Bronchial epithelial cell (primary cell): ENCODE data around the gene DBR1. TPM values are rescaled to one million over a fixed set of nuclear protein-coding genes. Genes with fewer than 3 reads are reported as not detected.

Experiments used
- DNase-seq: peaks from one replicate; pipeline ENCODE4 v3.0.0-alpha.2; 2010; ENCODE audit warnings: low read depth
- FAIRE-seq: peaks from 2 replicates; lab custom pipeline; 2011; peaks lifted over from hg19 to GRCh38; lab: Jason Lieb, UNC
- H3K27me3 ChIP-seq: 2 replicates; pipeline ENCODE4 v1.5.1; 2011; ENCODE audit warnings: low read length; ENCODE audit not compliant: control insufficient read depth, insufficient read depth
- H3K36me3 ChIP-seq: 2 replicates; pipeline ENCODE4 v1.5.1; 2011; ENCODE audit warnings: low read length; ENCODE audit not compliant: control insufficient read depth, insufficient read depth
- H3K4me3 ChIP-seq: 2 replicates; pipeline ENCODE4 v1.5.1; 2011; ENCODE audit warnings: mild to moderate bottlenecking, low read depth, low read length, control low read depth
- CTCF ChIP-seq: IDR thresholded peaks from 2 replicates; pipeline ENCODE4 v1.5.1; 2011; ENCODE audit warnings: mild to moderate bottlenecking, moderate library complexity, low read length, control low read depth, inconsistent platforms; ENCODE audit not compliant: insufficient read depth, severe bottlenecking
- total RNA-seq: library from RNA; depleted of rRNA; stranded (reverse); fragments of >200 nt; gene quantifications from 2 replicates; pipeline ENCODE4 v1.2.1, GENCODE V29; 2014

DBR1 gene
- total RNA-seq, 1 donor from 2014 or later: 17.9 TPM

GRCh38 chr3:138125548-138126221 lies 49.0 kb downstream of the DBR1 start:
- no peaks in the 10 kb centered on the region for H3K27me3 ChIP-seq
- H3K4me3 ChIP-seq: no peak overlapping the region
- DNase-seq: no peak
- no peaks in the 10 kb centered on the region for H3K36me3 ChIP-seq
- no peak for FAIRE-seq
- TF ChIP-seq CTCF: no peak

- DNase-seq (peak; percentile 51), FAIRE-seq (no peak)
- Histone ChIP-seq H3K4me3 (no peak overlapping the region), H3K36me3 (no peaks in the 10 kb centered on the region), H3K27me3 (no peaks in the 10 kb centered on the region)
- TF ChIP-seq CTCF: no peak
These were observed 49.9 kb downstream of the DBR1 start for GRCh38 chr3:138124706-138125355.

- DNase-seq: no peak
- no peak for TF ChIP-seq CTCF
- no peak for FAIRE-seq
- Histone ChIP-seq H3K4me3 (no peak overlapping the region), H3K27me3 (no peaks in the 10 kb centered on the region), H3K36me3 (no peaks in the 10 kb centered on the region)
These were observed 50.5 kb downstream of the DBR1 start for GRCh38 chr3:138124188-138124587.

- FAIRE-seq (no peak), DNase-seq (no peak)
- Histone ChIP-seq H3K4me3 (no peak overlapping the region), H3K27me3 (no peaks in the 10 kb centered on the region), H3K36me3 (no peaks in the 10 kb centered on the region)
- TF ChIP-seq CTCF: no peak
These were observed 55.3 kb downstream of the DBR1 start for GRCh38 chr3:138119423-138119766.

GRCh38 chr3:138118612-138119422 lies 55.9 kb downstream of the DBR1 start:
- no peak overlapping the region for H3K4me3 ChIP-seq
- H3K36me3 ChIP-seq: no peaks in the 10 kb centered on the region
- no peaks in the 10 kb centered on the region for H3K27me3 ChIP-seq
- FAIRE-seq (no peak), DNase-seq (peak; percentile 70)
- peak; percentile 92 for TF ChIP-seq CTCF
